Upper lobe of left lung (tissue), 4 donors: ENCODE data around the gene RPS29.

Experiments
- CTCF ChIP-seq, 6 experiments: fragments of 450-650 bp in 4 of 6; fragments of 200-600 bp in 2 of 6; sonication (generic) in 2 of 6; IDR thresholded peaks; one replicate each; pipeline ENCODE4 v1.5.1; 2016 to 2019; ENCODE audit warnings: antibody characterized with exemption in 6 of 6
- EP300 ChIP-seq, 4 donors: sonication (generic); formaldehyde crosslinking; IDR thresholded peaks; one replicate each; pipeline ENCODE4 v1.5.1; 2017; ENCODE audit warnings: antibody characterized with exemption in 4 of 4, control low read depth in 2 of 4
- POLR2A ChIP-seq, 4 donors: fragments of 450-650 bp; IDR thresholded peaks; one replicate each; pipeline ENCODE4 v1.5.1; 2016 to 2017; ENCODE audit warnings: antibody characterized with exemption in 4 of 4, mild to moderate bottlenecking in 2 of 4
- POLR2AphosphoS5 ChIP-seq, 2 donors: sonication (generic); formaldehyde crosslinking; IDR thresholded peaks; one replicate each; pipeline ENCODE4 v1.5.1; 2017; ENCODE audit warnings: antibody characterized with exemption in 2 of 2

GRCh38 chr14:49589387-49589786 lies 3.2 kb upstream of the RPS29 start:
- TF ChIP-seq POLR2A (IDR thresholded peaks at IDR 0.05) (no peak), CTCF (IDR thresholded peaks at IDR 0.05) (no peak), EP300 (IDR thresholded peaks at IDR 0.05) (no peak), POLR2AphosphoS5 (IDR thresholded peaks at IDR 0.05) (no peak)
